Measurements from ENCODE around the gene ITGA7. TPM values are rescaled to one million over a fixed set of nuclear protein-coding genes. Genes with fewer than 3 reads are reported as not detected.

Gene ITGA7
- total RNA-seq, 3 donors from 2014 or later = 20.5 to 190 (median 33.1) TPM

DNA sequence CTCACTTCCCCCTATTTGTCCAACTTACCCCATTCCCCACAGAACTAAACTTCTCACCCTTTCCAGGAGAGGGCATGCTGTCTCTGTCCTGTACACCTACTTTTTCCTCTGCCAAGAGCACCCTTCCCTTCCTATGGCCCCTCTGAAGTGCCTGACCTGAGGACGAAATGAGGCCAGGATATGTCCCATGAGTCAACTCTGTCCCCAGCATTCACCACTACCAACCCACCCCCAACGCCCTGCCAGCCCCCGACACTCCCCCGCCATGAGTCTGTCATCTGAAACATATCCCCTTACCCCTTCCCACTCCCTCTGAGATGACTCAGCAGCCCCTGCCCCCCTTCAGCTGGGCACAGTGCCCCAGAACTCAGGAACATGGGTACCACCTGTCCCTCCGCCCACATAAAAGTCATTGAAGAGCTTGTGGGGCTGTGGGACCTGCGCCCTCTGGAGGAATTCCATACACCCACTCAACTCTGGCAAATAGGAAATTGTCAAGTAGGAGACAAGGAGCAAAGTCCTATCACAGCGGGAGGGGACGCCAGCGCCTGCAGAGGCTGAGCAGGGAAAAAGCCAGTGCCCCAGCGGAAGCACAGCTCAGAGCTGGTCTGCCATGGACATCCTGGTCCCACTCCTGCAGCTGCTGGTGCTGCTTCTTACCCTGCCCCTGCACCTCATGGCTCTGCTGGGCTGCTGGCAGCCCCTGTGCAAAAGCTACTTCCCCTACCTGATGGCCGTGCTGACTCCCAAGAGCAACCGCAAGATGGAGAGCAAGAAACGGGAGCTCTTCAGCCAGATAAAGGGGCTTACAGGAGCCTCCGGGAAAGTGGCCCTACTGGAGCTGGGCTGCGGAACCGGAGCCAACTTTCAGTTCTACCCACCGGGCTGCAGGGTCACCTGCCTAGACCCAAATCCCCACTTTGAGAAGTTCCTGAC, 26.3 kb downstream of the ITGA7 start:
- no peak for DNase-seq (ENCODE audit: low spot score in 2 of 2)

DNA sequence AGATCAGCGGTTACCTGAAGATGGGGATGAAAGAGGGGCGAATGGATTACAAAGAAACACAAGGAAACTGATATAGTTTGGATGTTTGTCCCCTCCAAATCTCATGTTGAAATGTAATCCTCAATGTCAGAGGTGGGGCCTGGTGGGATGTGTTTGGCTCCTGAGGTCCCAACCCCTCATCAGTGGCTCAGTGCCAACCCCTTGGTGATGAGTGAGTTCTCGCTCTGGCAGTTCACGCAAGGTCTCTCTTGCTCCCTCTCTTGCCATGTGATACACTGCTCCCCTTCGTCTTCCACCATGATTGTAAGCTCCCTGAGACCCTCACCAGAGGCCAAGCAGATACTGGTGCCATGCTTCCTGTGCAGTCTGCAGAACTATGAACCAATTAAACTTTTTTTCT, 28.0 kb downstream of the ITGA7 start:
- intact Hi-C loops (cut with DNase I; ENCODE audit: low total_unique reads) = no loop called here
- Histone ChIP-seq H3K4me1 (no peaks in the 10 kb centered on the region), H3K36me3 (no peaks in the 10 kb centered on the region), H3K27me3 (no peaks in the 10 kb centered on the region), H3K9me3 (no peaks in the 10 kb centered on the region), H3K4me3 (no peak overlapping the region), H3K27ac (no peak overlapping the region)
- TF ChIP-seq POLR2AphosphoS5 (IDR thresholded peaks at IDR 0.05) = no peak
- TF ChIP-seq, protein P1, sequence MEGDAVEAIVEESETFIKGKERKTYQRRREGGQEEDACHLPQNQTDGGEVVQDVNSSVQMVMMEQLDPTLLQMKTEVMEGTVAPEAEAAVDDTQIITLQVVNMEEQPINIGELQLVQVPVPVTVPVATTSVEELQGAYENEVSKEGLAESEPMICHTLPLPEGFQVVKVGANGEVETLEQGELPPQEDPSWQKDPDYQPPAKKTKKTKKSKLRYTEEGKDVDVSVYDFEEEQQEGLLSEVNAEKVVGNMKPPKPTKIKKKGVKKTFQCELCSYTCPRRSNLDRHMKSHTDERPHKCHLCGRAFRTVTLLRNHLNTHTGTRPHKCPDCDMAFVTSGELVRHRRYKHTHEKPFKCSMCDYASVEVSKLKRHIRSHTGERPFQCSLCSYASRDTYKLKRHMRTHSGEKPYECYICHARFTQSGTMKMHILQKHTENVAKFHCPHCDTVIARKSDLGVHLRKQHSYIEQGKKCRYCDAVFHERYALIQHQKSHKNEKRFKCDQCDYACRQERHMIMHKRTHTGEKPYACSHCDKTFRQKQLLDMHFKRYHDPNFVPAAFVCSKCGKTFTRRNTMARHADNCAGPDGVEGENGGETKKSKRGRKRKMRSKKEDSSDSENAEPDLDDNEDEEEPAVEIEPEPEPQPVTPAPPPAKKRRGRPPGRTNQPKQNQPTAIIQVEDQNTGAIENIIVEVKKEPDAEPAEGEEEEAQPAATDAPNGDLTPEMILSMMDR (IDR thresholded peaks at IDR 0.05) = no peak
- TF ChIP-seq POLR2A (IDR thresholded peaks at IDR 0.05) = no peak
- no peak for DNase-seq (ENCODE audit: low spot score in 2 of 2)

More for the DNA sequence above, 26.3 kb downstream of the ITGA7 start:
- Histone ChIP-seq H3K27ac (no peak overlapping the region), H3K4me1 (no peaks in the 10 kb centered on the region), H3K9me3 (no peaks in the 10 kb centered on the region), H3K36me3 (no peaks in the 10 kb centered on the region), H3K27me3 (no peaks in the 10 kb centered on the region), H3K4me3 (peak overlapping the region in 2 of 3 donors; percentile 13 to 34)
- TF ChIP-seq, protein P1 (IDR thresholded peaks at IDR 0.05) = no peak
- no peak for TF ChIP-seq POLR2AphosphoS5 (IDR thresholded peaks at IDR 0.05)
- TF ChIP-seq POLR2A (IDR thresholded peaks at IDR 0.05) = no peak
- intact Hi-C loops (cut with DNase I; ENCODE audit: low total_unique reads) = no loop called here

DNA sequence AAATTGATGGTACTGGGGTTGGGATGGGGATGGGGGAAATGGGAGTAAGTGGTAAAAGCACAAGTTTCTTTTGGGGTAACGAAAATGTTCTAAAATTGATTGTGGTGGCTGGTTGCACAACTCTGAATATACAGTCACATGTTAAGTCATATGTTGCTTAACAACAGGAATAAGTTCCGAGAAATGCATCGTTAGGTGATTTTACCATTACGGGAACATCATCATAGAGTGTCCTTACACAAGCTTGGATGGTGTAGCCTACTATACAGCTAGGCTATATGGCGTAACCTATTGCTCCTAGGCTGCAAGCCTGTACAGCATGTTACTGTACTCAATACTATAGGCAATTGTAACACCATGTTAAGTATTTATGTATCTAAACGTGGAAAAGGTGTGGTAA, 31.0 kb downstream of the ITGA7 start:
- no peak overlapping the region for H3K27ac ChIP-seq
- TF ChIP-seq, protein P1 (IDR thresholded peaks at IDR 0.05) = no peak
- TF ChIP-seq POLR2A (IDR thresholded peaks at IDR 0.05) (no peak), POLR2AphosphoS5 (IDR thresholded peaks at IDR 0.05) (no peak)
- intact Hi-C loops (cut with DNase I; ENCODE audit: low total_unique reads) = no loop called here
- no peak for DNase-seq (ENCODE audit: low spot score in 2 of 2)
- H3K4me1 ChIP-seq = no peaks in the 10 kb centered on the region
- H3K36me3 ChIP-seq = no peaks in the 10 kb centered on the region
- H3K4me3 ChIP-seq = no peak overlapping the region
- H3K27me3 ChIP-seq = no peaks in the 10 kb centered on the region
- no peaks in the 10 kb centered on the region for H3K9me3 ChIP-seq

DNA sequence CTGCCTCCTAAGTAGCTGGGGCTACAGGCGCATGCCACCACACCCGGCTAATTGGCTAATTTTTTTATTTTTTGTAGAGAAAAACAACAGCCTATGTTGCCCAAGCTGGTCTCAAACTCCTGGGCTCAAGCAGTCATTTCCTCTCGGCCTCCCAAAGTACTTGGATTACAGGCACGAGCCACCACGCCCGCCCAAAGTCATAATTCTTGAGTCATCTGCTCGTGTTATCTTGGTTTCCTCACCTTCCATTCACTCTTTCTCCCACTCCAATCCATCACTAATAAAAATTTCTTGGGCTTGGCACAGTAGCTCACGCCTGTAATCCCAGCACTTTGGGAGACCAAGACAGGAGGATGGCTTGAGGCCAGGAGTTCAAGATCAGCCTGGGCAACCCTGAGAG, 32.0 kb downstream of the ITGA7 start:
- TF ChIP-seq, protein P1 (IDR thresholded peaks at IDR 0.05) = no peak
- TF ChIP-seq POLR2A (IDR thresholded peaks at IDR 0.05) = no peak
- no peak for TF ChIP-seq POLR2AphosphoS5 (IDR thresholded peaks at IDR 0.05)
- no peaks in the 10 kb centered on the region for H3K4me1 ChIP-seq
- H3K27ac ChIP-seq = no peak overlapping the region
- H3K9me3 ChIP-seq = no peaks in the 10 kb centered on the region
- H3K27me3 ChIP-seq = no peaks in the 10 kb centered on the region
- H3K36me3 ChIP-seq = no peaks in the 10 kb centered on the region
- DNase-seq (ENCODE audit: low spot score in 2 of 2) = no peak
- intact Hi-C loops (cut with DNase I; ENCODE audit: low total_unique reads) = no loop called here
- H3K4me3 ChIP-seq = no peak overlapping the region

DNA sequence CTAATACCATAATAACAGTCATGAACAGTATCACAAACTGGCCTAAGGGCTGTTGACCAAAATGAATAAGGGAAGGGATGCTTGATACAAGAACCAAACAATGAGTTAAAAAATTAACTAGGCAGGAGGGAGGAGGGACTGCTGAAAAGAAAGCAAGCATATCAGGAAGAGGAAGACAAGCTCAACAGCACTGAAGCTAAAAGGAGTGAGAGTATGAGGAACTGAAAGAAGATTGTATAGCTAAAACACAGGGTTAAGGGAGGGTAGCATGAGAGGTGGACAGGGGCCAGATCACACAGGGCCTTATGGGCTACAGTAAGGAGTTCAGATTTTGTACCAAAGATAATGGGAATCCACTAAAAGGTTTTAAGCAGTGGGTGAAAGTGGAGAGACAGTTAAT, 34.1 kb downstream of the ITGA7 start:
- Histone ChIP-seq H3K27ac (no peak overlapping the region), H3K9me3 (no peaks in the 10 kb centered on the region), H3K36me3 (no peaks in the 10 kb centered on the region), H3K4me1 (no peaks in the 10 kb centered on the region), H3K4me3 (no peak overlapping the region), H3K27me3 (no peaks in the 10 kb centered on the region)
- DNase-seq (ENCODE audit: low spot score in 2 of 2) = no peak
- intact Hi-C loops (cut with DNase I; ENCODE audit: low total_unique reads) = no loop called here
- no peak for TF ChIP-seq POLR2A (IDR thresholded peaks at IDR 0.05)
- TF ChIP-seq POLR2AphosphoS5 (IDR thresholded peaks at IDR 0.05) = no peak
- TF ChIP-seq, protein P1 (IDR thresholded peaks at IDR 0.05) = no peak
